ENCODE data around the gene DCT. TPM values are rescaled to one million over a fixed set of nuclear protein-coding genes. Genes with fewer than 3 reads are reported as not detected.

DCT gene
- total RNA-seq, 1 donor from 2014 or later: not detected

DNA sequence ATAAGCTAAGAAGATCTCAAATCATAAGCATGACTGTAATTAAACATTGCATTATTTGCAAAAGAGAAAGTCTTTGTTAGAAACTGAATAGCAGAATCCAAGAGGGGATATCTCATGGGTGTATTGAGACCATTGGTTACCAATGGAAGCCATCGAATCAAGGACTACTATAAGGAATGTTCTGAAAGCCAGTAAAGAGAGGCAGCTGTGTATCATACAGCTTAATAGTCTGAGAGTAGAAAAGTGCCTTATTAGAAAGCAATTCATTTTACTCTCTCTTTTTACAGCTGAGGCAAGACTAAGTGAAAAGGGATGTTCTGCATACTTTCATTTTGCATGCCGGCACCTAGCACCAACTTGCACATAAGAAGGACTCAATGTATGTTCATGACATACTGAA lies 7.6 kb upstream of the DCT start:
- H3K4me1 ChIP-seq: no peaks in the 10 kb centered on the region
- H3K27me3 ChIP-seq: peaks cover 13% of the 10 kb centered on the region
- no peak overlapping the region for H3K27ac Mint-ChIP-seq
- H3K36me3 Mint-ChIP-seq: no peaks in the 10 kb centered on the region
- no peaks in the 10 kb centered on the region for H3K4me1 Mint-ChIP-seq
- no peak overlapping the region for H2AFZ ChIP-seq (replicated peaks)
- TF ChIP-seq CTCF (IDR thresholded peaks at IDR 0.05): no peak
- no peak for TF ChIP-seq EZH2phosphoT487 (IDR thresholded peaks at IDR 0.05)
- no peak for TF ChIP-seq EZH2 (IDR thresholded peaks at IDR 0.05)
- DNase-seq (ENCODE audit: low spot score): no peak
- no peaks in the 10 kb centered on the region for H3K9me3 ChIP-seq (ENCODE audit: low read depth)
- no peak overlapping the region for H3K9ac ChIP-seq
- no peak overlapping the region for H3K4me3 Mint-ChIP-seq
- H3K79me2 ChIP-seq (ENCODE audit: low read depth): no peaks in the 10 kb centered on the region
- H4K20me1 ChIP-seq (ENCODE audit: low read depth): no peaks in the 10 kb centered on the region
- no peak overlapping the region for H3K27ac ChIP-seq
- no peak overlapping the region for H3K4me3 ChIP-seq
- H3K9me3 Mint-ChIP-seq: no peaks in the 10 kb centered on the region
- H3F3A ChIP-seq (ENCODE audit: low read depth): no peaks in the 10 kb centered on the region
- no peak overlapping the region for H3K4me2 ChIP-seq
- no peaks in the 10 kb centered on the region for H3K36me3 ChIP-seq
- peaks cover 2% of the 10 kb centered on the region for H3K27me3 Mint-ChIP-seq (ENCODE audit: insufficient read depth, low read depth)

GRCh38 chr13:94483970-94484369 lies 4.5 kb upstream of the DCT start:
- TF ChIP-seq EZH2phosphoT487 (IDR thresholded peaks at IDR 0.05) (no peak), CTCF (IDR thresholded peaks at IDR 0.05) (no peak), EZH2 (IDR thresholded peaks at IDR 0.05) (no peak)
- Histone ChIP-seq H3K27ac (no peak overlapping the region), H3F3A (ENCODE audit: low read depth) (peaks cover 12% of the 10 kb centered on the region), H3K4me2 (no peak overlapping the region), H3K9ac (no peak overlapping the region), H3K4me3 (no peak overlapping the region), H3K36me3 (no peaks in the 10 kb centered on the region), H3K79me2 (ENCODE audit: low read depth) (no peaks in the 10 kb centered on the region), H3K9me3 (ENCODE audit: low read depth) (no peaks in the 10 kb centered on the region), H3K4me1 (peaks cover 13% of the 10 kb centered on the region), H3K27me3 (peaks cover 13% of the 10 kb centered on the region), H4K20me1 (ENCODE audit: low read depth) (no peaks in the 10 kb centered on the region), H2AFZ (replicated peaks) (no peak overlapping the region)
- H3K4me1 Mint-ChIP-seq: peaks cover 25% of the 10 kb centered on the region
- DNase-seq (ENCODE audit: low spot score): no peak
- H3K27ac Mint-ChIP-seq: no peak overlapping the region
- H3K27me3 Mint-ChIP-seq (ENCODE audit: insufficient read depth, low read depth): peaks cover 2% of the 10 kb centered on the region
- no peaks in the 10 kb centered on the region for H3K36me3 Mint-ChIP-seq
- no peak overlapping the region for H3K4me3 Mint-ChIP-seq
- H3K9me3 Mint-ChIP-seq: no peaks in the 10 kb centered on the region

DNA sequence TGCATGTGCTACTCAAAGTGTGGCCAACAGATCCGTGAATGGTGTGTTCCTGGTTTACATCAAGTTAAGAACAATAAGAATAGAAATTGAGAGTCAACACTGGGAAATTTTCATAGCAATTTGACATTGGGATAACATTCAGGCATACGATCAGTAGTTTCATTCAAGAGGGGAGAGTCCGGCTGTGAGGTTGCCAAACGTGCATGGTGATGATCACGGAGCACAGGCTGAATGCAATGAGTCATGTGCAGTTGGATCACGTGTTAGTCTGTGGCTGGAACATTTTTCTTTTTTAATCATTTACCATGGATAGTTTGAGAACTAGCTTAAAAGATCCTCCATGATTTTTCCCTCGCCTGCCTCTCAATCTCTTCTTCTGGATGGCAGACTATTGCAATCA lies 2.5 kb upstream of the DCT start:
- H3K79me2 ChIP-seq (ENCODE audit: low read depth): no peaks in the 10 kb centered on the region
- H3K36me3 ChIP-seq: no peaks in the 10 kb centered on the region
- no peaks in the 10 kb centered on the region for H3K27me3 ChIP-seq
- peaks cover 13% of the 10 kb centered on the region for H3K4me1 ChIP-seq
- no peak overlapping the region for H3K4me3 Mint-ChIP-seq
- H3K9me3 Mint-ChIP-seq: no peaks in the 10 kb centered on the region
- no peak overlapping the region for H2AFZ ChIP-seq (replicated peaks)
- TF ChIP-seq EZH2 (IDR thresholded peaks at IDR 0.05) (no peak), EZH2phosphoT487 (IDR thresholded peaks at IDR 0.05) (no peak), CTCF (IDR thresholded peaks at IDR 0.05) (no peak)
- H3K27ac ChIP-seq: no peak overlapping the region
- no peaks in the 10 kb centered on the region for H4K20me1 ChIP-seq (ENCODE audit: low read depth)
- no peaks in the 10 kb centered on the region for H3K36me3 Mint-ChIP-seq
- no peaks in the 10 kb centered on the region for H3K9me3 ChIP-seq (ENCODE audit: low read depth)
- H3K9ac ChIP-seq: no peak overlapping the region
- H3K27ac Mint-ChIP-seq: no peak overlapping the region
- no peak overlapping the region for H3K4me2 ChIP-seq
- peaks cover 12% of the 10 kb centered on the region for H3F3A ChIP-seq (ENCODE audit: low read depth)
- H3K27me3 Mint-ChIP-seq (ENCODE audit: insufficient read depth, low read depth): peaks cover 3% of the 10 kb centered on the region
- H3K4me3 ChIP-seq: no peak overlapping the region
- peaks cover 39% of the 10 kb centered on the region for H3K4me1 Mint-ChIP-seq
- no peak for DNase-seq (ENCODE audit: low spot score)

Measured in neural progenitor cell (in vitro differentiated cells).